Sigmoid colon (tissue), 4 donors: ENCODE measurements around the gene CTNNA2.

Experiments used
- EP300 ChIP-seq, 4 donors: sonication (generic); formaldehyde crosslinking; IDR thresholded peaks; one replicate each; pipeline ENCODE4 v1.6.1; 2017; ENCODE audit warnings: antibody characterized with exemption in 4 of 4
- POLR2A ChIP-seq, 2 donors: fragments of 450-650 bp; IDR thresholded peaks; one replicate each; pipeline ENCODE4 v1.6.1; 2016; ENCODE audit warnings: antibody characterized with exemption in 2 of 2, mild to moderate bottlenecking in 2 of 2, moderate library complexity in 2 of 2
- POLR2AphosphoS5 ChIP-seq, 4 donors: sonication (generic); formaldehyde crosslinking; IDR thresholded peaks; one replicate each; pipeline ENCODE4 v1.6.1; 2017; ENCODE audit warnings: antibody characterized with exemption in 4 of 4
- TF ChIP-seq, protein P1 (sequence below), 4 experiments: fragments of 450-650 bp in 3 of 4; fragments of 200-600 bp in 1 of 4; IDR thresholded peaks; one replicate each; pipeline ENCODE4 v1.5.1; 2016 to 2019; ENCODE audit warnings: antibody characterized with exemption in 4 of 4, mild to moderate bottlenecking in 3 of 4, moderate library complexity in 2 of 4

DNA sequence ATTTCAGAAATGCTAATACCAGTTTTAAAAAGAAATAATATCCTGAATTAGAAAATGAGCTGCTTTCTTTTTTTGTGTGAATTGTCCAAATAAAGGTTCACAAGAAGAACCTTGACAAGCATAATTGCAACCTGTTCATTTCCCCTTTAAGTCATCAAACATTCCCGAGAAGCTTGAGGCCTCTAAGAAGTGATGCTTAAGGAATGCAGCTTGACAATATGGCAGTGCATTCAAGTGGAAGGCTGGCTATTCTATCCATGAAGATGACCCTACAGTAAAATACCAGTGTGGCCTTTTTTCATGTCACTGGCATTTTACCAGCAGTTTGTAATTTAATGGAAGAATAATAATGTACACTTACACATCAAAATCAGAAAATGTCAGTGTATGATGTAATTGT lies 216.7 kb downstream of the CTNNA2 start:
- TF ChIP-seq EP300 (IDR thresholded peaks at IDR 0.05) (no peak), POLR2AphosphoS5 (IDR thresholded peaks at IDR 0.05) (no peak), POLR2A (IDR thresholded peaks at IDR 0.05) (no peak)
- TF ChIP-seq, protein P1, sequence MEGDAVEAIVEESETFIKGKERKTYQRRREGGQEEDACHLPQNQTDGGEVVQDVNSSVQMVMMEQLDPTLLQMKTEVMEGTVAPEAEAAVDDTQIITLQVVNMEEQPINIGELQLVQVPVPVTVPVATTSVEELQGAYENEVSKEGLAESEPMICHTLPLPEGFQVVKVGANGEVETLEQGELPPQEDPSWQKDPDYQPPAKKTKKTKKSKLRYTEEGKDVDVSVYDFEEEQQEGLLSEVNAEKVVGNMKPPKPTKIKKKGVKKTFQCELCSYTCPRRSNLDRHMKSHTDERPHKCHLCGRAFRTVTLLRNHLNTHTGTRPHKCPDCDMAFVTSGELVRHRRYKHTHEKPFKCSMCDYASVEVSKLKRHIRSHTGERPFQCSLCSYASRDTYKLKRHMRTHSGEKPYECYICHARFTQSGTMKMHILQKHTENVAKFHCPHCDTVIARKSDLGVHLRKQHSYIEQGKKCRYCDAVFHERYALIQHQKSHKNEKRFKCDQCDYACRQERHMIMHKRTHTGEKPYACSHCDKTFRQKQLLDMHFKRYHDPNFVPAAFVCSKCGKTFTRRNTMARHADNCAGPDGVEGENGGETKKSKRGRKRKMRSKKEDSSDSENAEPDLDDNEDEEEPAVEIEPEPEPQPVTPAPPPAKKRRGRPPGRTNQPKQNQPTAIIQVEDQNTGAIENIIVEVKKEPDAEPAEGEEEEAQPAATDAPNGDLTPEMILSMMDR (IDR thresholded peaks at IDR 0.05) = no peak
